HG03565 (cell line): ENCODE data around the gene TCAF2.
"Not testable (repeated sequence)": the region's sequence is repeated elsewhere in the genome, so short reads cannot be mapped to it uniquely, and the experiment has no call there.

Experiments used
- ATAC-seq: cut with Tn5 transposase; IDR thresholded peaks from one replicate; pipeline ENCODE4 v1.9.1; 2021; ENCODE audit warnings: mild to moderate bottlenecking, moderate library complexity; ENCODE audit not compliant: unreplicated experiment

Gene TCAF2

GRCh38 chr7:143620646-143621045 lies at the start of gene TCAF2:
Gene TCAF2, plus strand, starts transcription at chr7:143620974.
- peak; percentile 81 for ATAC-seq

GRCh38 chr7:143571501-143571900 lies 49.3 kb upstream of the TCAF2 start, which contains the start of gene CTAGE15:
Gene CTAGE15, plus strand, starts transcription at chr7:143571801. Its CDS starts 17 bp downstream, at chr7:143571818.
- not testable (repeated sequence) for ATAC-seq

GRCh38 chr7:143588183-143588582 lies 32.6 kb upstream of the TCAF2 start:
- not testable (repeated sequence) for ATAC-seq

GRCh38 chr7:143589897-143590296 lies 30.9 kb upstream of the TCAF2 start:
- not testable (repeated sequence) for ATAC-seq

GRCh38 chr7:143598086-143598485 lies 22.7 kb upstream of the TCAF2 start:
- not testable (repeated sequence) for ATAC-seq

- ATAC-seq: not testable (repeated sequence)
Measured at GRCh38 chr7:143603549-143603948, 17.2 kb upstream of the TCAF2 start.

GRCh38 chr7:143606088-143606487 lies 14.7 kb upstream of the TCAF2 start:
- ATAC-seq: not testable (repeated sequence)

GRCh38 chr7:143615545-143615944 lies 5.2 kb upstream of the TCAF2 start:
- not testable (repeated sequence) for ATAC-seq

GRCh38 chr7:143617204-143617603 lies 3.6 kb upstream of the TCAF2 start:
- ATAC-seq: not testable (repeated sequence)

- ATAC-seq: not testable (repeated sequence)
Measured at GRCh38 chr7:143620058-143620457, 716 bp upstream of the TCAF2 start.

- peak; percentile 33 for ATAC-seq
Measured at GRCh38 chr7:143621175-143621574, 401 bp downstream of the TCAF2 start.

GRCh38 chr7:143622130-143622529 lies 1.4 kb downstream of the TCAF2 start:
- ATAC-seq: peak; percentile 23

GRCh38 chr7:143630653-143631052 lies 9.9 kb downstream of the TCAF2 start:
- not testable (repeated sequence) for ATAC-seq

GRCh38 chr7:143632506-143632905 lies 11.7 kb downstream of the TCAF2 start:
- not testable (repeated sequence) for ATAC-seq

- not testable (repeated sequence) for ATAC-seq
Measured at GRCh38 chr7:143633013-143633618, 12.3 kb downstream of the TCAF2 start.

GRCh38 chr7:143635364-143636240 lies 14.8 kb downstream of the TCAF2 start:
- ATAC-seq: not testable (repeated sequence)

- not testable (repeated sequence) for ATAC-seq
Measured at GRCh38 chr7:143639372-143639771, 18.6 kb downstream of the TCAF2 start.

- not testable (repeated sequence) for ATAC-seq
Measured at GRCh38 chr7:143640528-143641189, 19.9 kb downstream of the TCAF2 start.

GRCh38 chr7:143646598-143646997 lies 25.8 kb downstream of the TCAF2 start:
- not testable (repeated sequence) for ATAC-seq

- not testable (repeated sequence) for ATAC-seq
Measured at GRCh38 chr7:143649902-143650301, 29.1 kb downstream of the TCAF2 start.

GRCh38 chr7:143650447-143650846 lies 29.7 kb downstream of the TCAF2 start:
- ATAC-seq: not testable (repeated sequence)
